T-cell (primary cell): ENCODE data around the gene ATP2C1. TPM values are rescaled to one million over a fixed set of nuclear protein-coding genes. Genes with fewer than 3 reads are reported as not detected.

Experiments
- ATAC-seq, 4 experiments: fragments of 200-7000 bp in 3 of 4; fragments of 150-1000 bp in 1 of 4; cut with Tn5 transposase; replicated peaks in 1 of 4; 1 replicate in 3 of 4; 2 replicates in 1 of 4; pipeline ENCODE4 v1.10.0; 2021; ENCODE audit warnings: moderate library complexity in 3 of 4, mild to moderate bottlenecking in 2 of 4, moderate number of reproducible peaks in 1 of 4
- CTCF ChIA-PET, 2 donors: fragments of 300-600 bp; sonication (Branson Sonifier 250); formaldehyde crosslinking; loops; one replicate each; lab custom pipeline; 2022; ENCODE audit warnings: antibody characterized with exemption in 2 of 2; lab: Charles Lee
- POLR2A ChIA-PET, 2 donors: fragments of 300-600 bp; sonication (Branson Sonifier 250); formaldehyde crosslinking; loops; one replicate each; lab custom pipeline; 2022; ENCODE audit warnings: antibody characterized with exemption in 2 of 2; lab: Charles Lee
- DNase-seq, 35 experiments: peaks; one replicate each; pipeline versions ENCODE4 v3.0.0 to v3.0.0-alpha.2; 2013 to 2023
- H3K27ac ChIP-seq: one replicate; pipeline ENCODE4 v1.5.1; 2013; ENCODE audit warnings: low read length
- H3K27me3 ChIP-seq, 2 experiments: replicated peaks in 1 of 2; 1 replicate in 1 of 2; 2 replicates in 1 of 2; pipeline versions ENCODE4 v1.6.1 to v1.7.0; 2013; ENCODE audit warnings: low read length in 1 of 2, mixed read lengths in 1 of 2; ENCODE audit not compliant: control insufficient read depth in 2 of 2, insufficient read depth in 2 of 2; ENCODE audit errors: extremely low read depth in 1 of 2
- H3K36me3 ChIP-seq, 2 donors: 1 replicate in 1 of 2; 2 replicates in 1 of 2; pipeline versions ENCODE4 v1.6.1 to v1.7.0; 2013; ENCODE audit warnings: low read length in 1 of 2; ENCODE audit not compliant: control insufficient read depth in 2 of 2, insufficient read depth in 1 of 2; ENCODE audit errors: extremely low read depth in 1 of 2
- H3K4me1 ChIP-seq, 2 experiments: 1 replicate in 1 of 2; 2 replicates in 1 of 2; pipeline versions ENCODE4 v1.6.1 to v1.7.0; 2013; ENCODE audit warnings: low read length in 2 of 2, mixed read lengths in 1 of 2; ENCODE audit not compliant: insufficient read depth in 2 of 2, control insufficient read depth in 1 of 2; ENCODE audit errors: extremely low read depth in 1 of 2
- H3K4me3 ChIP-seq, 2 donors: 1 replicate in 1 of 2; 2 replicates in 1 of 2; pipeline versions ENCODE4 v1.5.1 to v1.7.0; 2013; ENCODE audit warnings: mild to moderate bottlenecking in 2 of 2, low read length in 1 of 2, moderate library complexity in 1 of 2; ENCODE audit not compliant: control insufficient read depth in 1 of 2; ENCODE audit errors: extremely low read depth in 1 of 2
- H3K9me3 ChIP-seq: 2 replicates; pipeline ENCODE4 v1.7.0; 2013
- H3K27ac Mint-ChIP-seq, 2 donors: one replicate each; pipeline ENCODE4 v1.8.0; 2020 to 2021; ENCODE audit warnings: mild to moderate bottlenecking in 2 of 2, mixed read lengths in 2 of 2
- H3K27me3 Mint-ChIP-seq, 2 donors: one replicate each; pipeline ENCODE4 v1.8.0; 2021 to 2022; ENCODE audit warnings: mixed read lengths in 2 of 2
- H3K36me3 Mint-ChIP-seq: one replicate; pipeline ENCODE4 v1.8.0; 2021; ENCODE audit warnings: mixed read lengths
- H3K4me1 Mint-ChIP-seq, 3 donors: one replicate each; pipeline ENCODE4 v1.8.0; 2020 to 2022; ENCODE audit warnings: mixed read lengths in 3 of 3, mild to moderate bottlenecking in 1 of 3
- H3K4me3 Mint-ChIP-seq, 3 donors: one replicate each; pipeline ENCODE4 v1.8.0; 2020 to 2022; ENCODE audit warnings: mild to moderate bottlenecking in 3 of 3, mixed read lengths in 3 of 3, moderate library complexity in 3 of 3
- H3K9me3 Mint-ChIP-seq, 3 donors: one replicate each; pipeline ENCODE4 v1.8.0; 2020 to 2022; ENCODE audit warnings: mixed read lengths in 3 of 3
- WGBS: methylation state at CpG from one replicate; pipeline ENCODE4 v1.1.5; 2013; ENCODE audit warnings: missing lambda C conversion rate; ENCODE audit not compliant: insufficient coverage; 5-methylcytosine and 5-hydroxymethylcytosine counted together
- total RNA-seq, 35 experiments: library from RNA in 6 of 35; stranded (reverse) in 6 of 35; fragments of 120-200 nt in 1 of 35; gene quantifications; one replicate each; pipeline versions ENCODE4 v1.2.1 to v1.2.4 and lab custom pipeline; 2013 to 2026

The ATP2C1 gene
- total RNA-seq, 5 donors from 2014 or later (not counting 1 experiment from before 2014, with no cell fraction given), result 36.4 to 60.1 (median 42.6) TPM

- H3K9me3 Mint-ChIP-seq, result no peaks in the 10 kb centered on the region
- ChIA-PET POLR2A (interaction anchor here in 1 of 2 donors (0.6 kb wide), 1 partner anchor 37 kb away, joined by 3 read pairs; no protein-coding TSS in a partner anchor), CTCF (no interaction called here)
- Histone ChIP-seq H3K4me1 (no peaks in the 10 kb centered on the region), H3K27me3 (no peaks in the 10 kb centered on the region), H3K9me3 (no peaks in the 10 kb centered on the region), H3K27ac (no peak overlapping the region), H3K36me3 (peaks cover 3 to 35% of the 10 kb centered on the region in 2 donors), H3K4me3 (no peak overlapping the region)
- ATAC-seq (no peak), DNase-seq (no peak)
- no peaks in the 10 kb centered on the region for H3K4me1 Mint-ChIP-seq
- no peak overlapping the region for H3K4me3 Mint-ChIP-seq
- H3K36me3 Mint-ChIP-seq, result peaks cover 63% of the 10 kb centered on the region
- no peak overlapping the region for H3K27ac Mint-ChIP-seq
- no peaks in the 10 kb centered on the region for H3K27me3 Mint-ChIP-seq
These were observed 56.8 kb downstream of the ATP2C1 start for GRCh38 chr3:130950641-130951040.

DNA sequence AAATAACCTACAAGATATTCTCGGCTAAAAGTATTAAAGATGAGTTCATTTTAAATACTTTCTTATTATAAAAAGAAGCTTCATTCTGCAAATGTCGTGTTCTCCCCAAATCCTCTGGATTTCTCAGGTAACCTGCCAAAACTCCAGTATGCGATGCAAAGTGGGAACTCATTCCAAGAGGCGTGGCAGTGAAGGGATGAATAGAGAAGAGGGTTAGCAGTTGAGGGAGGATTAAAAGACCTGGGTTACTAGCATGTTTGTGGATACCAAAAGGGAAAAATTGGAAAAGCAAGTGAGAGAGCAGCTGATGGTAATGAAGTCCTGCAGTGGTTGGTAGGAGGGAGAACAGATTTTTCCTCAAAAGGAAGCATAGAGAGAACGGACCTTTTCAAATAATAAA, 61.6 kb downstream of the ATP2C1 start:
- H3K36me3 Mint-ChIP-seq, result peaks cover 49% of the 10 kb centered on the region
- Histone ChIP-seq H3K4me3 (no peak overlapping the region), H3K4me1 (no peaks in the 10 kb centered on the region), H3K9me3 (no peaks in the 10 kb centered on the region), H3K36me3 (peaks cover 4 to 36% of the 10 kb centered on the region in 2 donors), H3K27me3 (no peaks in the 10 kb centered on the region), H3K27ac (no peak overlapping the region)
- no peak overlapping the region for H3K4me3 Mint-ChIP-seq
- H3K4me1 Mint-ChIP-seq, result no peaks in the 10 kb centered on the region
- WGBS, result 100% methylated on average over 2 of the region's 5 CpGs
- no peaks in the 10 kb centered on the region for H3K27me3 Mint-ChIP-seq
- no peak overlapping the region for H3K27ac Mint-ChIP-seq
- no peaks in the 10 kb centered on the region for H3K9me3 Mint-ChIP-seq
- POLR2A ChIA-PET, result no interaction called here
- CTCF ChIA-PET, result interaction anchor here in 1 of 2 donors (0.6 kb wide), 1 partner anchor 76 kb away, joined by 3 read pairs; no protein-coding TSS in a partner anchor
- no peak for ATAC-seq
- DNase-seq, result no peak

DNA sequence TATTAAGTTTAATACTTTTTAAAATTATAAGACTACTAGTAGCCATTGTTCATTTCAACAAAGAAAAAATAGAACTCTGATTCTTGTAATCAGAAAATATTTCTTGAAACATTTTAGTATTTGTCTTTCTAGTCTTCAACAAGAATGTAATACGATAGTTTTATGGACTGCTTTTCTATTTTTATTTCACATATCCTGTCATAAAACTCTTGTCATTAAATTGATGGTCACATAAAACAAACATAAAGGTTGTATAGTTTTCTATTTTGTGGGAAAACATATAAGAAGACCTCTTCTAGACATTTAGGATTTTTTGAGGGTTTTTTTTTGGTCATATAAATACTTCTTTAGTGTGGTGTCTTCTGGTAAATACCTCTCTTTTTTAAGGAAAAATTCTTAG, 62.4 kb downstream of the ATP2C1 start:
- no peak for DNase-seq

GRCh38 chr3:130956721-130957120, 62.8 kb downstream of the ATP2C1 start:
- ATAC-seq (no peak), DNase-seq (no peak)
- Mint-ChIP-seq H3K9me3 (no peaks in the 10 kb centered on the region), H3K36me3 (peaks cover 56% of the 10 kb centered on the region), H3K27ac (no peak overlapping the region), H3K27me3 (no peaks in the 10 kb centered on the region), H3K4me3 (no peak overlapping the region), H3K4me1 (no peaks in the 10 kb centered on the region)
- Histone ChIP-seq H3K4me3 (no peak overlapping the region), H3K4me1 (no peaks in the 10 kb centered on the region), H3K27ac (no peak overlapping the region), H3K36me3 (peaks cover 4 to 40% of the 10 kb centered on the region in 2 donors), H3K9me3 (no peaks in the 10 kb centered on the region), H3K27me3 (no peaks in the 10 kb centered on the region)
- no CpG with 5 or more reads among the region's 3 CpGs for WGBS
- CTCF ChIA-PET, result no interaction called here
- POLR2A ChIA-PET, result no interaction called here

More for the DNA sequence above, 62.4 kb downstream of the ATP2C1 start:
- Histone ChIP-seq H3K27me3 (no peaks in the 10 kb centered on the region), H3K4me1 (no peaks in the 10 kb centered on the region), H3K9me3 (no peaks in the 10 kb centered on the region), H3K4me3 (no peak overlapping the region), H3K27ac (no peak overlapping the region), H3K36me3 (peaks cover 4 to 40% of the 10 kb centered on the region in 2 donors)
- Mint-ChIP-seq H3K4me1 (no peaks in the 10 kb centered on the region), H3K27me3 (no peaks in the 10 kb centered on the region), H3K4me3 (no peak overlapping the region), H3K9me3 (no peaks in the 10 kb centered on the region), H3K27ac (no peak overlapping the region), H3K36me3 (peaks cover 53% of the 10 kb centered on the region)
- no CpG with 5 or more reads among the region's 1 CpG for WGBS
- no peak for ATAC-seq
- POLR2A ChIA-PET, result no interaction called here
- CTCF ChIA-PET, result no interaction called here

- ATAC-seq (no peak), DNase-seq (no peak)
- H3K27me3 Mint-ChIP-seq, result no peaks in the 10 kb centered on the region
- Histone ChIP-seq H3K36me3 (peaks cover 4 to 34% of the 10 kb centered on the region in 2 donors), H3K9me3 (no peaks in the 10 kb centered on the region), H3K27ac (no peak overlapping the region), H3K4me3 (no peak overlapping the region), H3K27me3 (no peaks in the 10 kb centered on the region), H3K4me1 (no peaks in the 10 kb centered on the region)
- ChIA-PET POLR2A (no interaction called here), CTCF (no interaction called here)
- H3K36me3 Mint-ChIP-seq, result peaks cover 45% of the 10 kb centered on the region
- H3K4me1 Mint-ChIP-seq, result no peaks in the 10 kb centered on the region
- no peak overlapping the region for H3K27ac Mint-ChIP-seq
- H3K9me3 Mint-ChIP-seq, result no peaks in the 10 kb centered on the region
- H3K4me3 Mint-ChIP-seq, result no peak overlapping the region
- WGBS, result no CpG with 5 or more reads among the region's 5 CpGs
These were observed 66.4 kb downstream of the ATP2C1 start for GRCh38 chr3:130960139-130960795.

- no peaks in the 10 kb centered on the region for H3K4me1 ChIP-seq
- Mint-ChIP-seq H3K36me3 (peaks cover 49% of the 10 kb centered on the region), H3K27me3 (no peaks in the 10 kb centered on the region), H3K4me1 (no peaks in the 10 kb centered on the region), H3K27ac (no peak overlapping the region), H3K9me3 (no peaks in the 10 kb centered on the region), H3K4me3 (no peak overlapping the region)
- no peak overlapping the region for H3K27ac ChIP-seq
- H3K27me3 ChIP-seq, result no peaks in the 10 kb centered on the region
- no peak for ATAC-seq
- H3K9me3 ChIP-seq, result no peaks in the 10 kb centered on the region
- H3K36me3 ChIP-seq, result peaks cover 4 to 36% of the 10 kb centered on the region in 2 donors
- DNase-seq, result no peak
- H3K4me3 ChIP-seq, result no peak overlapping the region
- ChIA-PET POLR2A (no interaction called here), CTCF (no interaction called here)
These were observed 67.6 kb downstream of the ATP2C1 start for GRCh38 chr3:130961458-130961857.
